Right forelimb (tissue), 1 donor: ENCODE measurements around the gene TUBB3.
"Not testable (repeated sequence)": the region's sequence is repeated elsewhere in the genome, so short reads cannot be mapped to it uniquely, and the experiment has no call there.

Experiments used
- DNase-seq: peaks from one replicate; pipeline ENCODE4 v3.0.0-alpha.2; 2018

Gene TUBB3

DNA sequence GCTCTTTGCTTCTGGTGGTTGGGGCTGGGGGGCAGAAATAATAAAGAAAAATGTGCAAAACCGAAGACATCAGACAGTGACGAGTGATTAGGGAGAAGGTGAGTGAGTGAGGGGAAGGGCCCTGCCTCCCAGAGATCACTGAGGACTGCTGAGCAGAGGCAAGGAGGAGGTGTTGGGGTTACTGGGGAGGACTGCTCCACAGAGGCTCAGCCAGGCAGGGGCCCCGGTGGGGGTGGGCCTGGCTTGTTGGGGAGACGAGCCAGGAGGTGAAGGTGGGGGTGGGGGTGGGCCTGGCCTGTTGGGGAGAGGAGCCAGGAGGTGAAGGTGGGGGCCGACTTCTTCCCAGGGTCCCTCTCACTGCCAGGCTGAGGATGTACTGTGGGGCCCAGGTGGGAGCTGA is 23.4 kb downstream of the TUBB3 start:
- DNase-seq: no peak

DNA sequence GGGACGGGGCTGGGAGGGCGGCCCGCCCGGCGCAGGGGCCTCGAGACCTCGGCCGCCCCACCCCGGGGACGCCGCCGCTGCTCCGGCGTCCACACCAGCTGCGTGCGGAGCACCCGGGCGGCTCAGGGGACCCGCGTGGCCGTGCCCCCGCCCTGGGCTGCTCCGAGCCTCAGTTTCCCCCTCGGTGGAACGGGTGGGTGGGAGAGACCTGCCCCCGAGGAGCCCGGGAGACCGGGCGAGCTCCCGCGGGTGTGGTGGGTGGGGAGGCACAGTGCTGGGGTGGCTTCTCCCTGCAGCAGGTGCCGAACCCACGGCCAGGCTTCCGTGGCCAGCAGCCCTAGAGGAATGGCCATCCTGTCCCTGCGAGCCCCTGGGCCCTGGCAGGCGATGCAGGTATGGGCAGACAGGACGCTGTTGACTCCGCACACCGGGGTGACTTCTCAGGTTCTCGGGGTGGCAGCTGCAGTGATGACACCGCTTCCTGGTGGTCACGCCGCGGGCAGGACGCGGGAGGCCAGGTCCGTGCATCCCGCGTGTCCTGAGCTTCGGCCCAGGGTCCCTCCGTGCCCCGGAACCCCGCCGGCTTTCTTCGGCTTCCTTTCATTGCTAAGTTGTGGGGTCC is 26.1 kb downstream of the TUBB3 start:
- no peak for DNase-seq

DNA sequence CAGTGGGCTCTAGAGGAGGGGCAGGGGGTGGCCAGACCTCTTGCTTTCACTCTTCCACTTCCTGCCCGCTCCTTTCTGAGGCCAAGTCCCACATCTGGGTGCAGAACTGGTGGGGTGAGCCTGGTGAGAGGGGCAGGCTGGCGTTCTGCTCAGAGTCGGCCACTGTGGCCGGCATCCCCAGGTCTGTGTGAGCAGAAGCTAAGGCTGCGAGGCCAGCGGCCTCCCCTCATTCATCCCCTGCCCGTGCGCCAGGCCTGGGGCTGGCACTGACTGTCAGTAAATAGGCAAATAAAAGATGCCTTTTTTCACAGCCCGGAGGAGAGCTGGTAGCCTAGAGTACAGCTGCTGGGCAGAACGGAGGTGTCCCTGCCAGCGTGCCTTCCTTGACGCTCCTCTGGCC is 26.6 kb downstream of the TUBB3 start:
- DNase-seq: no peak

DNA sequence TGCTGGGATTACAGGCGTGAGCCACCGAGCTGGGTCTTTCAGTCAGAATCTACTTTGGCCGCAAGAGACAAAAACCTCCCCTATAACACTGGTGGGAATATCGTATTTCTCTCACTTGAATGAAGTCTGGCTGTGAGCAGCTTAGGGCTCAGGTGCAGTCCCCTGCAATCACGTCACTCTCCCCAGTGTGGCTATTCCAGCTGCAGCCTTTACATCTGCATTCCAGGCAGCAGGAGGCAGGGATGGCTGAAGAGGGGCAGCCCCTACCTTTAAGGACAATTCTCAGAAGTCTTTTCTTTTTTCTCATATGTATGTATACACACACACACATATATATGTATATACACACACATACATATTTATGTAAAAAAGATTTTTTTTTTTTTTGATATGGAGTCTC is 28.4 kb downstream of the TUBB3 start:
- DNase-seq: no peak

DNA sequence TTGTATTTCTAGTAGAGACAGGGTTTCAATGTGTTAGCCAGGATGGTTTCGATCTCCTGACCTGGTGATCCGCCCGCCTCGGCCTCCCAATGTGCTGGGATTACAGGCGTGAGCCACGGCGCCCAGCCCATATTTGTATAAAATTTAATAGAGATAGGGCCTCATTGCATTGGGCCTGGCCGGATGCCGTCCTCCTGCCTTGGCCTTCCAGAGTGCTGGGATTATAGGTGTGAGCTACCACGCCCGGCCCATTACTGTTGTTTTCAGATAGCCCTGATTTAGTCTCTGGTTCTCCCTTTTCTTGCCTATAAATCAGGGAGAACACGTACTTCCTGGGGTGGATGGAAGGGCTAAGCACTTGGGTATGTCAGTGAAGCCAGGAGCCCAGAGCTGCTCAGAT is 28.9 kb downstream of the TUBB3 start:
- DNase-seq: no peak

DNA sequence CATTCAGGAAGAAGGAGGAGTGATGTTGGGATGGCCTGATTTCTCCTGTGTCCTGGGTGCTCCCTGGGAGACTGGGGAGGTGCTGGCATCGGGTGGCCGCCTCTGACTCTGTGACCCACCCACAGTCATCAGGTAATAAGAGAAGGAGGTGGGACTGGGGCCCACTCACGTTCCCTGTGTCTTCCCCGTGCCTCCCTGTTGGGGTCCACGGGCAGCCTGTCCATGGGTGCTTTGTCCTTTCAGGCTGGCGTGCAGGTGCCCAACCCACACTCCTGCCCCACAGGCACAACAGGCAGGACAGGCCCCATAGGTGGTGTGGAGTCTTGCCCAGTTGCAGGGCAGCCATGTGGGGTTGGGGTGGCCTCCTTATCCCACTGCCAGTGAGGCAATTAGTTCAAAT is 29.4 kb downstream of the TUBB3 start:
- DNase-seq: no peak

DNA sequence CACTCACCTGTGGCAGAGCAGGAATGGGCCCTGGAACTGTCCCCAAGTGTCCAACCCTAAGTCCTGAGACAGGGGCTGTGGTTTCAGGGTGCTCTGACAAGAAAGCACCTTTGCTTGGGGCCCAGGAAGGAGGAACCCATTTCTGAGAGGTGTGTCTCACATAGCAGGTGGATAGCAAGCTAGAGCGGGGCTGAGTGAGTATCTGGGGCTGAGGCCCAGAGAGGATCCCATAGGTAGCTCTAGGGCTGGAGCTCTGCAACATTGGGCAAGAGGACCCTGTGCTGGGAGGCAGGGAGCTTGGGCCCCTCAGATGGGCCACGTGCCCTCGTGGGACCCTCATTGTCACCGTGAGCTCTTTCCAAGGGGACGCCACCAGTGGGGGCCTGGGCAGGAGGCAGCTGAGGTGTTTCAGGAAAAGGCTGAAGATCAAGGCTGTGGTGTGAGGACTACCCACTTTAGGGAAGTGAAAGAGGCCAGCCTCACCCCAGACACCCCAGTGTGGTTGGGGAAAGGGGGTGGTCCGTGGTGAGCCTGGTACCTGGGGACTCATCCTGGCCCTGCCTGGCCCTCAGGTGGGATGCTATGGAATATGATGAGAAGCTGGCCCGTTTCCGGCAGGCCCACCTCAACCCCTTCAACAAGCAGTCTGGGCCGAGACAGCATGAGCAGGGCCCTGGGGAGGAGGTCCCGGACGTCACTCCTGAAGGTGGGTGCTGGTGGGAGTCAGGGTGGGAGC is 30.7 kb downstream of the TUBB3 start:
- DNase-seq: no peak

DNA sequence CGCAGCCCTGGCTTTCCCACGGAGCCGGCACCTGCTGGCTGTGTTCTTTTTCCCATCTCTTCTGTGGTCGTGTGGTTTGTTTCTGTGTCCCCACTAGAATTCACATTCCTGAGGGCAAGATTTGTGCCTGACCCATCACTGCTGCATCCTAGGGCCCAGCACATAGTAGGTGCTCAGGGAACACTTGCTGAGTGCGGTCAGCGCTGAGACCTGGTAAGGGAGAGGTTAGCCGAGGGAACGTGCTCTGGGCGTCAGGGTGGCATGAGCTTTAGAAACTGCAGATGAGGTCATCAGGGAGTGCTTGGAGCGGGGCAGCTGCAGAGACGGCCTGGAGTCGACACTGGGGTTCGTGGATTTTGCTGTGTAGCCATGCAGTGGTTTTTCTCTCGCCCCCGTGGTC is 31.3 kb downstream of the TUBB3 start:
- no peak for DNase-seq

DNA sequence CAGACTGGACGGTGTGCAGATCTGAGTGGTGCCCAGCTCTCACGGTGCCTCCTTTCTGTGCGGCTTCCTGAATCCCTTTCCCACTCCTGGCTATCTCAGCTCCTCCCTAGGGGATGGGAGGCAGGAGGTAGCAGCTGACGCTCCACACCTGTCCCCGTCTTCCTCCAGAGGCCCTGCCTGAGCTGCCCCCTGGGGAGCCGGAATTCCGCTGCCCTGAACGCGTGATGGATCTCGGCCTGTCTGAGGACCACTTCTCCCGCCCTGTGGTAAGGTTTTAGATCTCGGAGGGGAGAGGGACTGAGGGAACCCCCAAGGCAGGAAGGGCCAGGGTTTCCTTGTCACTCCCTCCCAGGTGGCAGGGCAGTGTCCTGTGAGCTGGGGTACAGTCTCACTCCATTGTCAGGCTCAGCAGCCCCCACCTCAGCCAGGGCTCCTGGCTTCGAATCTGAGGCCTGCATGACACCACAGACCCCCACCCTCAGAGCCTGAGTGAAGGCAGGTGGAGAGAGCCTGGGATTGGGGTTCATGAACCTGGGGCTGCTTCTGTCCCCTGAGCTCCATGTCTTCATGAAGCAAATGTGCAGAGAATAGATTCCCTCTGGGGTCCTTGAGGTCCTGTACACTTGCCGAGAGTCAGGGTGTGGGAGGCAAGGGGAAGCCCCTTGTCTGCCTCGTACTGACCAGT is 32.0 kb downstream of the TUBB3 start:
- DNase-seq: no peak

DNA sequence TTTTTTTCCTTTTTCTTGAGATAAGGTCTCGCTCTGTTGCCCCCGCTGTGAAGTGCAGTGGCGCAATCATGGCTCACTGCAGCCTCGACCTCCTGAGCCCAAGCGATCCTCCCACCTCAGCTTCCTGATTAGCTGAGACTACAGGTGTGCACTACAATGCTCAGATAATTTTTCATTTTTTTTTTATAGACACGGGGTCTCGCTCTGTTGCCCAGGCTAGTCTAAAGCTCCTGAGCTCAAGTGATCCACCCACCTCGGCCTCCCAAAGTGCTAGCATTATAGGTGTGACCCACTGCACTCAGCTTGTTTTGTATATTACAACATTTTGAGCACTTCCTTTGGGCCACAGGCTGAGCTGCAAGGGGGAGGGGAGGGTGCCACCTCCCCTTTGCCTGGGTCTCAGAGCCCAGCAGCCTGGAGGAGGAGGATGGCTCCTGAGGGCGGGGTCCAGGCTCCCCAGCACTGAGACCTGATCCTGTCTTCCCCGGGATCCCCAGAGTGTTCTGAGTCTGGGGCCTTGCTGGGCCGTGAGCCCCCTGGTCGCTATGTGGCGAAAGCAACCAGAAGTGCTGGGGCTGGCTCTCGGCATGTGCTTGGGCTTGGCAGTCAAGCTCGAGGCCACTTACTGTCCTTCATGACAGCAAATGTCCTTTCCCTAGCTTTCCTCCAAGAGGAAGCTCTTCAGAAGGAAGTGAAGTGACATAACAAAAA is 33.5 kb downstream of the TUBB3 start:
- no peak for DNase-seq

DNA sequence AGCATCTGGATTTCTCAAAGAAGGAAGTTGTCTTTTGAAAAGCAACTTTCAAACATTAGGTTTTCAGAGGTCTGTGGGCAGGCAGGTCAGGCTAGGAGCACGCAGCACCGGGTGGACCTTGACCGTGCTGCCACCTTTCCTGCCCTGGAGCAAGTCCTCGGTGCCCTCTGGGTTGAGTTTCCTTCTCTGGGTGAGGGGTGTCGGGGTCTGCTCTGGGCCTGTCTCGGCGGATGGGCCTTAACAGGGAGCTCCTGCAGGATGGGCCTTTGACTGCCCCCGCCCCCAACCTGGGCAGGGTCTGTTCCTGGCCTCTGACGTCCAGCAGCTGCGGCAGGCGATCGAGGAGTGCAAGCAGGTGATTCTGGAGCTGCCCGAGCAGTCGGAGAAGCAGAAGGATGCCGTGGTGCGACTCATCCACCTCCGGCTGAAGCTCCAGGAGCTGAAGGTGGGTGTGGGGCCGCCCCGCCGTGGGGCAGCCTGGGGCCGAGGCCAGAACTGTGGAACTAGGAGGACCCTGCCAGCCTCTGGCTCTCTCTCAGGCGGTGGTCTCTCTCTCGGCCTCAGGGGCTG is 34.2 kb downstream of the TUBB3 start:
- no peak for DNase-seq

DNA sequence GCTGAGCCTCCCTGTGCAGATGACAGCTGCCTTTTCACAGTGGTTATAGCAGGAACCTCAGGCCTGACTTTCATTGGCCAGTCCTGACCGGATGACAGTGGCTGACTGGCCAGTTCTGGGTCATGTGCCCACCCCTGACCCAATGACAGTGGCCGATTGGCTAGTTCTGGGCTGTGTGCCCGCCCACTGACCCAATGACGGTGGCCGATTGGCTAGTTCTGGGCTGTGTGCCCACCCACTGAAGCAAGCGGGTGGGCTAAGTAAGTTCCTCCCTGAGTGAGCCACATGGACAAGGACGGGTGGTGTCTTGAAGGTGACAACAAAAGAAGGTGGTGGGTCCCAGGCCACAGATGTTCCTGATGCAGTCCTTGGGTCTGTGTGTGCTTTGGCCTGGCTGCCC is 34.9 kb downstream of the TUBB3 start:
- no peak for DNase-seq

DNA sequence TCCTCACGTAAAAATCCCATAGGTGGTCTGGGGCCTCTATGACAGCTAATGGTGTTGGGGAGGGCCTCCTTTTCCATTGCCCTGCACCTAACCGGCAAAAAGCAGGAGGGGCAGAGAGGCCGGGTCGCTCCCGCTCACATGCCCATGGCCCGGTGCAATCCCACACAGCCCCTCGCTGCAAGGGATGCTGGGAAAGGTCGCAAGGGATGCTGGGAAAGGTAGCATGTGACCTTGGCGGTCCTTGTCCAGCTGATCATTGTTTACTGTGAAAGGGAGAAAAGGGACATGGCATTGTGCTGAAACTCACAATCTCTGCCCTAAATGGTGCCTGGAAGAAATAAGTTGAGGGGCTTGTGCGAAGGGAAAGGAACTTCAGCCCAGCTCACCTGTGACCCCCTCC is 35.5 kb downstream of the TUBB3 start:
- no peak for DNase-seq

DNA sequence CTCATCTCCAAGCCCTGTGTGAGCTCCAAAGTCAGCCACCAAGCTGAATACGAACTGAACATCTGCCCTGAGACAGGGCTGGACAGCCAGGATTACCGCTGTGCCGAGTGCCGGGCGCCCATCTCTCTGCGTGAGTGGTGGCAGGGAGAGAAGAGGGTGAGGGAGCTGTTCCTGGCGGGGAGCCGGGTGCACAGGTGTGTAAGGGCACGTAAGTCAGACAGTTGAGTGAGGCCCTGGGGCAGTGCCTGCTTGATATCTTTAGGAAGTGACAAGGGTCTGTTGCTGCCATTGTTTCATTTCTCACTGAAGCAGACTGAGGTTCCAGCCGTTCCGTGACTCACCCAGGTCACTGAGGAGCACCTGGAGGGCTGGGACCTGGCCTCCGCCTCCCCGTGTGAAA is 37.8 kb downstream of the TUBB3 start:
- DNase-seq: no peak

DNA sequence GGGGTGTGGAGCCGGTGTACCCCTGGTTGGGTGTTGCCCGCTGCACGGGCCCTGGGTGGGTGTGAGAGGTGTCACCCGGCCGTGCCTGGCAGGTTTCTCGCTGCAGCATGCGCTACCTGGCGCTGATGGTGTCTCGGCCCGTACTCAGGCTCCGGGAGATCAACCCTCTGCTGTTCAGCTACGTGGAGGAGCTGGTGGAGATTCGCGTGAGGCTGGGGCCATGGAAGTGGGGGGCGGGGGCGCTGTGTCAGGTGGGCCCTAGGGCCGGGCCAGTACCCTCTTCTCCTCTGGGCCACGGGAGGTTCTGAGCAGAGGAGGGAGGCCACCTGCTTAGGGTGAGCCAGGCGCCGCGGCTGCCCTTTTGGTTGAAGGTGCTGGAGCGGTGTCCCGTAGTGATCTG is 38.8 kb downstream of the TUBB3 start:
- DNase-seq: no peak

DNA sequence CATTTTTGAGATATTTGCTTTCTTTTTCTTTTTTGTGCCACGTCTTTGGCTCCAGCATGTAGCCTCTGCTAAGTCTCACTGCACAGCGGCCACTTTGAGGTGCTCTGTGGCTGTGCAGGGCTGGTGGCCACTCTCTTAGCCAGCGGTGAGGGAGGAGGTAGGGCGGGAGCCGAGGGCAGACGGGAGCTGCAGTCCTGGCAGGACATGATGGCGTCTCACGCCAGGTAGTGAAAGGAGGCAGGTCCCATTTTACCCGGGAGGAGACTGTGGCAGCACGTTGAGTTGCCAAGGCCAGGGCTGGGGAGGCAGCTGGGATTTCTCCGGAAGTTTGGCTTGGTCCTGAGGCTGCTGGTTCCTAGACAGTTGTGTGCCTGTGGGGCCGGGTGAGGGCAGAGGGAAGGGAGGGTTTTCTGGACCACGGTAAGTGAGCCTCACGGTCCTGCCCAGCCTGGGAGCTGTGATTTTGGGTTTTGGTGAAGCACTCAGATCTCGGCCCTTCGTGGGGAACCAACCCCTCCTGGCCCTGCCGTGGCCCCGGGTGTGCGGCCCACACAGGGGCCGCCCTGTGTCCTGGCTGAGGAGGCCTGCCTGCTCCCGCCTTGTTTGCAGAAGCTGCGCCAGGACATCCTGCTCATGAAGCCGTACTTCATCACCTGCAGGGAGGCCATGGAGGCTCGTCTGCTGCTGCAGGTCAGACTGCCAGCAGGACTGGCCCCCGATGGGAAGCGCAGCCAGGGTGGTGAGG is 39.8 kb downstream of the TUBB3 start:
- DNase-seq: no peak

DNA sequence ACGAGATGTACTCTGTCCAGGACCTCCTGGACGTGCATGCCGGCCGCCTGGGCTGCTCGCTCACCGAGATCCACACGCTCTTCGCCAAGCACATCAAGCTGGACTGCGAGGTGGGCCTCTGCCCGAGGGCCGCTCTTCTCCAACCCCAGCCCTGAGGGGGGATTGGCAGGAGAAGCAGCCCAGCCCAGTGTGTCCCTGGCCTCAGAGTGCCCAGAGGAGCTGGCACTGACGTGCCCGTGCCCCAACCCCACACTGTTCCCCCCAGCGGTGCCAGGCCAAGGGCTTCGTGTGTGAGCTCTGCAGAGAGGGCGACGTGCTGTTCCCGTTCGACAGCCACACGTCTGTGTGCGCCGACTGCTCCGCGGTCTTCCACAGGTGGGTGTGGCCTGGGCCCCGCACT is 41.1 kb downstream of the TUBB3 start:
- no peak for DNase-seq

DNA sequence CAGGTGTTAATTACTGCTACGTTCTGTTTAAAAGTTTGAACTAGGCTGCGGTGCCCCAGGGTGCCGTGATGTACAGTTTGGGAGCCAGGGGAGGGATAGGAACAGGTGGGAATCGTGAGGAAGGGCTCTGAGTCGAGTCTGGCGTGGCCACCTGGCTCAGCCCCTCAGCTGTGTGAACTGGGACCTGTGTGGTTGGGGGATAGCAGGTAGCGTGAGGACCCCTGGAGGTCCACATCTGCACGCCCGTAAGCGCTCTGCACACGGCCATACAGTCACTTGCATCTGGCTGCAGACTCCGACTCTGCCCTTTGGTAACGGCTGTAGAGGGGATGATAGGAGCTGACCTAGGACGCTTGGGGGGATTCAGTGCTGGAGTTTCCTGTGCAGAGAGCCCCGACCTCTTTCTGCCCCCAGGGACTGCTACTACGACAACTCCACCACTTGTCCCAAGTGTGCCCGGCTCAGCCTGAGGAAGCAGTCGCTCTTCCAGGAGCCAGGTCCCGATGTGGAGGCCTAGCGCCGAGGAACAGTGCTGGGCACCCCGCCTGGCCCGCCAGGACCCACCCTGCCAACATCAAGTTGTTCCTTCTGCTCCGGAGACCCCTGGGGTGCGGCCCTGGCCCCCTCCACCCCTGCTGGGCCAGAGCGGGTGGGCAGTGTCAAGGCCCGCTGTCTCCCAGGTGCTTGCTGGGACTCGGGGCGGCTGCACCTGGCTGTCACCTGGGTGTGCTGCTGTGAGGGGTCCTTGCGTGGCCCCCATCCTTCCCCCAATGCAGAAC is 42.5 kb downstream of the TUBB3 start:
- DNase-seq: no peak

DNA sequence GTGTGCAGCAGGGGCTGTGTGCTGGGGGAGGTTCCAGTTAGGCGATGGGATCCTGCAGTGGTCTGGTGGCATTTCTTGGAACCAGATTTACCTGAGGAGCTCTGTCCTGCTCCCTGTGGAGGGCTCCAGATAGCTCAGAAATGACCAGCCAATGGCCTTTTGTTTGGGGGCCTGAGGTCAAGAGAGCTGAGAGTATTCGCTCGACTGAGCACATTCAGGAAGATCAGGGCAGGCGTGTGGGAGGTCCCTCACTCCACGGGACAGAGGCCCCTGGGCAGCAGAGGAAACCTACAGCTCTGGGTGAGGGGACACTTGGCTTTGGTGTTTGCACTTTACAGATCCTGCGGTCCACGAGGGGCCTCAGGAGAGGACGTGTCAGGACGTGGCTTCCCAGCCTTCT is 43.6 kb downstream of the TUBB3 start:
- no peak for DNase-seq

DNA sequence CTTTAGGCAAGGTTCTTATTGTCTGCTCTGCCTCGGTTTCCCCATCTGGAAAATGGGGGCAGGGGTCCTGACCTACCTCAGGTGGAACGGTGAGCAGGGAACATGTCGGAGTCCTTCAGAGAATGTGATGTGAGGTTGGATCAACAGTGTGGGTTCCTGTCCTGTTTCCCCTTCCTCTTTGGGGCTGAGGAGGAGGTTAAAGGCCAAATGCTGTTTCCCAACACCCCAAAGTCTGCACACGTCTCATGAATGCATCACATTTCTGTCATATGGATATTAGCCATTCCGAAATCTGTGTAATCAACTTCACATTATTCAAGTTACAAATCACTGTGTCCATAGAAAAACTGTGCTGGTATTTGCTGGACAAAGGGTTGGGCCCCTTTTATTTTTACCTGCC is 44.3 kb downstream of the TUBB3 start:
- not testable (repeated sequence) for DNase-seq

DNA sequence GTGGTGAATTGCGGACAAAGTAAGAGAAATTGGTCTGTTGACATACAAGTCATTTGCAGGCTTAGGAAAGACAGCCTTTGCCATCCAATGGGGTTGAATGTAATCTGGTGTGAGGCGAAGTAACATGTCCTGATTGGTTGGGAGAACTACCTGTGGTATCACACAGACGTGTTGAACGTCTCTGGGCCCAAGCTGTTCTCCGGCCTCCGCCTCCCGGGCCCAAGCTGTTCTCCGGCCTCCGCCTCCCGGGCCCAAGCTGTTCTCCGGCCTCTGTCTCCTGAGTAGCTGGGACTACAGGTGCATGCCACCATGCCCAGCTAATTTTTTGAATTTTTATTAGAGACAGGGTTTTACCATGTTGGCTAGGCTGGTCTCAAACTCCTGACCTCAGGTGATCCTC is 44.9 kb downstream of the TUBB3 start:
- not testable (repeated sequence) for DNase-seq
